ENCODE data around the gene SMIM17. TPM values are rescaled to one million over a fixed set of nuclear protein-coding genes. Genes with fewer than 3 reads are reported as not detected.

Gene SMIM17
- total RNA-seq, 4 donors from 2014 or later, result not detected

- DNase-seq (ENCODE audit: low spot score in 2 of 2), result no peak
- intact Hi-C loops (cut with DNase I; ENCODE audit: low total_unique reads), result no loop called here
- H3K4me3 ChIP-seq (ENCODE audit: low read depth, poor library complexity, severe bottlenecking), result no peak overlapping the region
- 51 to 56% methylated on average over 7 of the region's 7 CpGs for WGBS, 2 donors
- no peak for TF ChIP-seq POLR2A (IDR thresholded peaks at IDR 0.05)
- TF ChIP-seq, protein P1, sequence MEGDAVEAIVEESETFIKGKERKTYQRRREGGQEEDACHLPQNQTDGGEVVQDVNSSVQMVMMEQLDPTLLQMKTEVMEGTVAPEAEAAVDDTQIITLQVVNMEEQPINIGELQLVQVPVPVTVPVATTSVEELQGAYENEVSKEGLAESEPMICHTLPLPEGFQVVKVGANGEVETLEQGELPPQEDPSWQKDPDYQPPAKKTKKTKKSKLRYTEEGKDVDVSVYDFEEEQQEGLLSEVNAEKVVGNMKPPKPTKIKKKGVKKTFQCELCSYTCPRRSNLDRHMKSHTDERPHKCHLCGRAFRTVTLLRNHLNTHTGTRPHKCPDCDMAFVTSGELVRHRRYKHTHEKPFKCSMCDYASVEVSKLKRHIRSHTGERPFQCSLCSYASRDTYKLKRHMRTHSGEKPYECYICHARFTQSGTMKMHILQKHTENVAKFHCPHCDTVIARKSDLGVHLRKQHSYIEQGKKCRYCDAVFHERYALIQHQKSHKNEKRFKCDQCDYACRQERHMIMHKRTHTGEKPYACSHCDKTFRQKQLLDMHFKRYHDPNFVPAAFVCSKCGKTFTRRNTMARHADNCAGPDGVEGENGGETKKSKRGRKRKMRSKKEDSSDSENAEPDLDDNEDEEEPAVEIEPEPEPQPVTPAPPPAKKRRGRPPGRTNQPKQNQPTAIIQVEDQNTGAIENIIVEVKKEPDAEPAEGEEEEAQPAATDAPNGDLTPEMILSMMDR (IDR thresholded peaks at IDR 0.05), result no peak
Measured at GRCh38 chr19:56683116-56683515, 40.2 kb downstream of the SMIM17 start.

- intact Hi-C loops (cut with DNase I; ENCODE audit: low total_unique reads), result no loop called here
- no peak for DNase-seq (ENCODE audit: low spot score in 2 of 2)
- 68 to 75% methylated on average over 8 of the region's 8 CpGs for WGBS, 2 donors
- TF ChIP-seq POLR2A (IDR thresholded peaks at IDR 0.05), result no peak
- TF ChIP-seq, protein P1 (IDR thresholded peaks at IDR 0.05), result no peak
- no peak overlapping the region for H3K4me3 ChIP-seq (ENCODE audit: low read depth, poor library complexity, severe bottlenecking)
Measured at GRCh38 chr19:56687031-56687430, 44.1 kb downstream of the SMIM17 start.

DNA sequence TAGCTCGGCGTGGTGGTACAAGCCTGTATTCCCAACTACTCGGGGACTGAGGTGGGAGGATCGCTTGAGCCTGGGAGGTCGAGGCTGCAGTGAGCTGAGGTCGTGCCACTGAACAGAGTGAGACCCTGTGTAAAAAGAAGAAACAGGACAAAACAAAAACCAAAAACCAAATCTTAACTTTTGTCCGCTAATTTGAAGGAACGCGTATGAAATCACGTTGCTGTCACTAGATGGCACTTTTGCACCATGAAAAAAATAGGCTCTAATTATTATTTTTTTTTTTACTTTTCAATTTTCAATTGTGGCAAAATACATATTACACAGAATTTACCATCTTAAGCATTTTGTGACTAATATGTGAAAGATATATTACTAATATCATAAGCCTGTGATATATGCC lies 46.2 kb downstream of the SMIM17 start:
- no peak for TF ChIP-seq POLR2A (IDR thresholded peaks at IDR 0.05)
- TF ChIP-seq, protein P1 (IDR thresholded peaks at IDR 0.05), result no peak
- DNase-seq (ENCODE audit: low spot score in 2 of 2), result no peak
- H3K4me3 ChIP-seq (ENCODE audit: low read depth, poor library complexity, severe bottlenecking), result no peak overlapping the region
- WGBS, 2 donors, result 76 to 77% methylated on average over 10 of the region's 10 CpGs
- intact Hi-C loops (cut with DNase I; ENCODE audit: low total_unique reads), result no loop called here

GRCh38 chr19:56690670-56691069 lies 47.7 kb downstream of the SMIM17 start:
- intact Hi-C loops (cut with DNase I; ENCODE audit: low total_unique reads), result no loop called here
- TF ChIP-seq POLR2A (IDR thresholded peaks at IDR 0.05), result no peak
- TF ChIP-seq, protein P1 (IDR thresholded peaks at IDR 0.05), result no peak
- H3K4me3 ChIP-seq (ENCODE audit: low read depth, poor library complexity, severe bottlenecking), result no peak overlapping the region
- WGBS, 2 donors, result 79 to 80% methylated on average over 10 of the region's 10 CpGs
- no peak for DNase-seq (ENCODE audit: low spot score in 2 of 2)

DNA sequence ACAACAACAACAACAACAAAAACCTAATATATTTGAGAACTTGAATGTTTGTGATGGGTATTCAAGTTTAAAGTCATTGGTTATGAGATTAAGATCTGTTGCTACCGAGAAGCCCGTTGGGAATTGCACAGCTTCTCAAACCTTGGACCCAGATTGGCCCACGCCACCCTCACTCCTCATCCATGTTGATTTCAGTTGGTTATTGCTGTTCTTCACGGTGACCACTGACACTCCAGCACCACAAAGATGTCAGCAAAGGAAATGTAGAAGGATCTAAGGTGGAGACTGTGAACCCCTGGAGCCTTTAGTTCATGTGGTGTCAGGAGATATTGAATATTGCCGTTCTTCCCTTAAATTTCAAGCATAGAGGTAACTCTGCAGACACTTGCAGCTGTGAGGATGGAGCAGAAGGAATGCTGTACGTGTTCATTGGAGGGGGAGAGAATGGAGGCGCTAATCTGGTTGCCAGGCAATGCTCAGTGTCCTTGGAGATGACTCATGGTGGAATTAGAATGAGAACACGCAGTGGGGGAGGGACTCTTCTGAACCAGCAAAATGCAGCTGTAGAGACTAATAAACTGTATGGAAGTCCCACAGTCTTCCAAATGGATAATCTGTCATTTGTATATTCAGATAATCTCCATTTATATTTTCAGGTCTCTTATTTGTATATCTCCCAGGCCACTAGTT lies 49.4 kb downstream of the SMIM17 start:
- intact Hi-C loops (cut with DNase I; ENCODE audit: low total_unique reads), result no loop called here
- TF ChIP-seq, protein P1 (IDR thresholded peaks at IDR 0.05), result no peak
- TF ChIP-seq POLR2A (IDR thresholded peaks at IDR 0.05), result no peak
- no peak overlapping the region for H3K4me3 ChIP-seq (ENCODE audit: low read depth, poor library complexity, severe bottlenecking)
- WGBS, 2 donors, result 59 to 73% methylated on average over 8 of the region's 8 CpGs
- DNase-seq (ENCODE audit: low spot score in 2 of 2), result no peak

DNA sequence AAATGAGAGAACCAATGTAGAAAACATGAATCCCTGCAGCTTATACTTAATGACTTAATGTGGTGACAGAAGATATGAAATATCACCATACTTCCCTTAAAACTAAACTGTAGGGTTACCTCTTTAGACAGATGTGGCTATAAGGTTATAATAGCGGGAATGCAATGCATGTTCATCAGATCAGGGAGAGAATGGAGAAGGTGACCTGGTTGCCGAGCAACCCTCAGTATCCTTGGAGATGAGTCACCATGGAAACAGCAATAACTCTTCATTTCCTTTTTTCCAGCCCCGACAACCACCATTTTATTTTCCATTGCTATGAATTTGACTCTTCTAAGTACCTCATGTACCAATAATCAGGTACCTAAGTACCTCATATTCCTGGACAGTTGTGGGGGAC lies 56.6 kb downstream of the SMIM17 start:
- 74 to 81% methylated on average over 3 of the region's 3 CpGs for WGBS, 2 donors

More for the DNA sequence above, 56.6 kb downstream of the SMIM17 start:
- DNase-seq (ENCODE audit: low spot score in 2 of 2), result no peak
- no peak overlapping the region for H3K4me3 ChIP-seq (ENCODE audit: low read depth, poor library complexity, severe bottlenecking)
- intact Hi-C loops (cut with DNase I; ENCODE audit: low total_unique reads), result no loop called here
- TF ChIP-seq, protein P1 (IDR thresholded peaks at IDR 0.05), result no peak
- no peak for TF ChIP-seq POLR2A (IDR thresholded peaks at IDR 0.05)
